ENCODE data around the gene KASH5.

Gene KASH5

DNA sequence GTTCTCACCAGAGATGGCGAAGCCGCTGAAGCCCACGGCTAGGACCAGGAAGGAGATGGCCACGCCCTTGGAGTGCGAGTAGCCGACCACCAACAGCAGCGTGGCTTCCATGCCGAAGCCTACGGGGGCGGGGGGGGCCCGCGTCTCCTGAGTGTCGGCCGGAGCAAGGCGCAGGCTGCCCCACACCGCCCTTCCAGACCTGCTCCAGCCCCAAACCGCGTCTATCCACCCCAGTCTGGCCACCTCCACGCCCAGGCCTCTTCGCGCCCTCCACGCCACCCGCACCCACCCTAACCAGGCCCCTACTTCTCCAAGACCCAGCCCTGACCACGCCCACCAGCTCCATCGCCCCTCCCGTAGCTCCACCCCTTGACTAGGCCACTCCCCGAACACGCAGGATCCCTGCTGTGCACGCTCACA is 43.3 kb downstream of the KASH5 start:
- DNase-seq (ENCODE audit: low read depth, low spot score): no peak
- Histone ChIP-seq H3K4me3 (no peak overlapping the region), H3K36me3 (ENCODE audit: insufficient read depth, low read length) (no peaks in the 10 kb centered on the region), H3K27ac (no peak overlapping the region), H3K9ac (ENCODE audit: insufficient read length) (no peak overlapping the region), H3K9me3 (ENCODE audit: low read depth, low read length) (no peaks in the 10 kb centered on the region)
- TF ChIP-seq EZH2 (IDR thresholded peaks at IDR 0.05): no peak
- TF ChIP-seq FOXP2 (optimal IDR thresholded peaks at IDR 0.05; ENCODE audit: control extremely low read depth, extremely low read length, insufficient read depth): no peak
- TF ChIP-seq POLR2AphosphoS5 (IDR thresholded peaks at IDR 0.05; ENCODE audit: borderline replicate concordance, low read depth, low read length): no peak

DNA sequence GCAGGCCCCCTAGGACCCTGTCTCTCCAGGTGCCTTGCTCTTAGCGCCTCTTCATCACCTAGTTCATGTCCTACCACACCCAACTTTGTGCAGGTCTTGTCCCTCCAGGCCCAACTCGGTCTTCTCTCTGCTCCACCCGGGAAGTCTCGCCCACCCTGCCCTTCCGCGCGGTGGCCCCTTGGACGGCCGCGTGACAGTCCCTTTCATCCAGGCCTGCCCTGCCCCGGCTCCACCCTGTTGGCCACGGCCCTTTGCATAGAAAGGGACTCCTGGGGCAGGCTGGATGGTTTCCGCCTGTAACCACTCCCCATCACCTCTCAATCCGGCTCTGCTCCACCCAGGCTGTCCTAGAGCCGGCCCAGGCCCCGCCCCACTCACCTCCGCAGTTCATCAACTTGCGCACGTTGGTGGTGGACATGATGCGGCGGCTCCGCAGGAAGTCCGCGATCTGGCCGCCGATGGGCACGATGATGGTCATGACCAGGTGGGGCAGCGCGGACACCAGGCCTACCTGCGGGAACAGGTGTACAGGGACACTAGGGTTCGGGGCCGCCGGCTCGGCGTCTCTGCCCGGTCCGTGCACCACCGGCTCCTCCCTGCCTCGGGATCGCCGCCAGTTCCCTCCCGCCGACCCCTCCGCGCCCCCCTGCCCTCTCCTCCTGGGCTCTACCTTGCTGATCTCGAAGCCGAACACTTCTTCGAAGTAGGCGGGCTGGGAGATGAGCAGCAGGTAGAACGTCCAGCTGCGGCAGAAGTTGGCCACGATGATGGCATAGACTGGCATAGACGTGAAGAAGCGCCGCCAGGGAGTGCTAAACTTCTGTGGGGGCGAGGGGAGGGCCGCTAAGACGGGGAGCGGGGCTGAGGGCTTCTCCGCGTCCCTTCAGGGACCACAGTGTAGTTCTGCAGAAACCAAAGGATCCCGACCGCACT is 44.4 kb downstream of the KASH5 start:
- Histone ChIP-seq H3K4me3 (no peak overlapping the region), H3K36me3 (ENCODE audit: insufficient read depth, low read length) (no peaks in the 10 kb centered on the region), H3K9me3 (ENCODE audit: low read depth, low read length) (no peaks in the 10 kb centered on the region), H3K9ac (ENCODE audit: insufficient read length) (no peak overlapping the region), H3K27ac (no peak overlapping the region)
- no peak for DNase-seq (ENCODE audit: low read depth, low spot score)
- TF ChIP-seq POLR2AphosphoS5 (IDR thresholded peaks at IDR 0.05; ENCODE audit: borderline replicate concordance, low read depth, low read length) (no peak), EZH2 (IDR thresholded peaks at IDR 0.05) (no peak), FOXP2 (optimal IDR thresholded peaks at IDR 0.05; ENCODE audit: control extremely low read depth, extremely low read length, insufficient read depth) (no peak)

- DNase-seq (ENCODE audit: low read depth, low spot score): no peak
- Histone ChIP-seq H3K36me3 (ENCODE audit: insufficient read depth, low read length) (no peaks in the 10 kb centered on the region), H3K9me3 (ENCODE audit: low read depth, low read length) (no peaks in the 10 kb centered on the region), H3K9ac (ENCODE audit: insufficient read length) (no peak overlapping the region), H3K4me3 (no peak overlapping the region), H3K27ac (no peak overlapping the region)
- no peak for TF ChIP-seq FOXP2 (optimal IDR thresholded peaks at IDR 0.05; ENCODE audit: control extremely low read depth, extremely low read length, insufficient read depth)
- TF ChIP-seq POLR2AphosphoS5 (IDR thresholded peaks at IDR 0.05; ENCODE audit: borderline replicate concordance, low read depth, low read length): no peak
- no peak for TF ChIP-seq EZH2 (IDR thresholded peaks at IDR 0.05)
These were observed 45.3 kb downstream of the KASH5 start for GRCh38 chr19:49433240-49433901.

GRCh38 chr19:49434907-49435583 is 47.0 kb downstream of the KASH5 start:
- no peak for TF ChIP-seq FOXP2 (optimal IDR thresholded peaks at IDR 0.05; ENCODE audit: control extremely low read depth, extremely low read length, insufficient read depth)
- Histone ChIP-seq H3K9ac (ENCODE audit: insufficient read length) (no peak overlapping the region), H3K4me3 (no peak overlapping the region), H3K27ac (no peak overlapping the region), H3K9me3 (ENCODE audit: low read depth, low read length) (no peaks in the 10 kb centered on the region), H3K36me3 (ENCODE audit: insufficient read depth, low read length) (no peaks in the 10 kb centered on the region)
- DNase-seq (ENCODE audit: low read depth, low spot score): no peak

DNA sequence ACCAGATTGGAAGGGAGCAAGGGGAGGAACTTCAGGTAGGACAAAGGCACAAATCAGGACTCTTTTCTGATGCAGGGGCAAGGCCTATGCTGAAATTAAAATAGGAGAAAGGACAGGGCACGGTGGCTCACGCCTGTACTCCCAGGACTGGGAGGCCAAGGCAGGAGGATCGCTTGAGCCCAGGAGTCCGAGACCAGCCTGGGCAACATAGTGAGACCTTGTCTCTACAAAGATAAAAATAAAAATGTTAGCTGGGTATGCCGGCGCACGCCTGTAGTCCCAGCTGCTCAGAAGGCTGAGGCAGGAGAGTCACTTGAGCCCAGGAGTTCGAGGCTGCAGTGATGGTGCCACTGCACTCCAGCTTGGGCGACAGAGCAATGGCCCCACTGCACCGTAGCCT is 47.6 kb downstream of the KASH5 start:
- TF ChIP-seq FOXP2 (optimal IDR thresholded peaks at IDR 0.05; ENCODE audit: control extremely low read depth, extremely low read length, insufficient read depth) (no peak), POLR2AphosphoS5 (IDR thresholded peaks at IDR 0.05; ENCODE audit: borderline replicate concordance, low read depth, low read length) (no peak), EZH2 (IDR thresholded peaks at IDR 0.05) (no peak)
- no peak overlapping the region for H3K9ac ChIP-seq (ENCODE audit: insufficient read length)
- H3K9me3 ChIP-seq (ENCODE audit: low read depth, low read length): no peaks in the 10 kb centered on the region

GRCh38 chr19:49436381-49437017 is 48.5 kb downstream of the KASH5 start:
- no peak overlapping the region for H3K9ac ChIP-seq (ENCODE audit: insufficient read length)
- H3K4me3 ChIP-seq: no peak overlapping the region
- no peak for DNase-seq (ENCODE audit: low read depth, low spot score)
- no peak overlapping the region for H3K27ac ChIP-seq
- no peaks in the 10 kb centered on the region for H3K36me3 ChIP-seq (ENCODE audit: insufficient read depth, low read length)
- no peaks in the 10 kb centered on the region for H3K9me3 ChIP-seq (ENCODE audit: low read depth, low read length)
- TF ChIP-seq POLR2AphosphoS5 (IDR thresholded peaks at IDR 0.05; ENCODE audit: borderline replicate concordance, low read depth, low read length) (no peak), FOXP2 (optimal IDR thresholded peaks at IDR 0.05; ENCODE audit: control extremely low read depth, extremely low read length, insufficient read depth) (no peak), EZH2 (IDR thresholded peaks at IDR 0.05) (no peak)

More for the DNA sequence above, 47.6 kb downstream of the KASH5 start:
- no peak overlapping the region for H3K27ac ChIP-seq
- no peak for DNase-seq (ENCODE audit: low read depth, low spot score)
- H3K4me3 ChIP-seq: no peak overlapping the region
- H3K36me3 ChIP-seq (ENCODE audit: insufficient read depth, low read length): no peaks in the 10 kb centered on the region

- TF ChIP-seq FOXP2 (optimal IDR thresholded peaks at IDR 0.05; ENCODE audit: control extremely low read depth, extremely low read length, insufficient read depth): no peak
- TF ChIP-seq POLR2AphosphoS5 (IDR thresholded peaks at IDR 0.05; ENCODE audit: borderline replicate concordance, low read depth, low read length): no peak
- no peak for TF ChIP-seq EZH2 (IDR thresholded peaks at IDR 0.05)
- Histone ChIP-seq H3K9ac (ENCODE audit: insufficient read length) (no peak overlapping the region), H3K36me3 (ENCODE audit: insufficient read depth, low read length) (no peaks in the 10 kb centered on the region), H3K27ac (no peak overlapping the region), H3K4me3 (no peak overlapping the region), H3K9me3 (ENCODE audit: low read depth, low read length) (no peaks in the 10 kb centered on the region)
- no peak for DNase-seq (ENCODE audit: low read depth, low spot score)
These were observed 49.2 kb downstream of the KASH5 start for GRCh38 chr19:49437231-49437630.

DNA sequence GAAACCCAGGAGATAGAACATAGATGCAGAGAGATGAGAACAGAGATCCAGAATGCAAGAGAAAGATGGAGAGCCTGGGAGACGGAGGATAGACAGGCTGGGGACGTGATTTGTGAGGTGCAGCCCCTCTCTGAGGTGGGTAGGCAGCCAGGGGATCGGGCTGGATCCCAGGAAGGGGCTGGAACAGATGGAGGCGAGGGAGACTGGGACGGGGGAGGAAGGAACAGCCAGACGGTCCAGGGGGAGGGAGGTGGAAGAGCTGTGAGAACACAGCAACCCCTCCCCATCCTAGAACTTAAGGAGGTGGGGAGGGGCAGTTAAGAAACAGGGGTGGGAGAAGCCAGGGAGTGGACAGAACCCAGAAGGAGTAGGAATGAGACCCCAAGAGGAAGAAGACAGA is 50.2 kb downstream of the KASH5 start:
- Histone ChIP-seq H3K4me3 (no peak overlapping the region), H3K36me3 (ENCODE audit: insufficient read depth, low read length) (no peaks in the 10 kb centered on the region), H3K27ac (no peak overlapping the region), H3K9me3 (ENCODE audit: low read depth, low read length) (no peaks in the 10 kb centered on the region), H3K9ac (ENCODE audit: insufficient read length) (no peak overlapping the region)
- no peak for TF ChIP-seq FOXP2 (optimal IDR thresholded peaks at IDR 0.05; ENCODE audit: control extremely low read depth, extremely low read length, insufficient read depth)
- TF ChIP-seq POLR2AphosphoS5 (IDR thresholded peaks at IDR 0.05; ENCODE audit: borderline replicate concordance, low read depth, low read length): no peak
- TF ChIP-seq EZH2 (IDR thresholded peaks at IDR 0.05): no peak
- no peak for DNase-seq (ENCODE audit: low read depth, low spot score)

Measured in SK-N-MC (cell line).